ENCODE results near the gene PRKCE. TPM values are rescaled to one million over a fixed set of nuclear protein-coding genes. Genes with fewer than 3 reads are reported as not detected.
A peak's percentile ranks its signal among the peaks of the same experiment; 100 is the strongest.

PRKCE gene
- total RNA-seq, 1 donor from 2014 or later: 28.4 TPM

DNA sequence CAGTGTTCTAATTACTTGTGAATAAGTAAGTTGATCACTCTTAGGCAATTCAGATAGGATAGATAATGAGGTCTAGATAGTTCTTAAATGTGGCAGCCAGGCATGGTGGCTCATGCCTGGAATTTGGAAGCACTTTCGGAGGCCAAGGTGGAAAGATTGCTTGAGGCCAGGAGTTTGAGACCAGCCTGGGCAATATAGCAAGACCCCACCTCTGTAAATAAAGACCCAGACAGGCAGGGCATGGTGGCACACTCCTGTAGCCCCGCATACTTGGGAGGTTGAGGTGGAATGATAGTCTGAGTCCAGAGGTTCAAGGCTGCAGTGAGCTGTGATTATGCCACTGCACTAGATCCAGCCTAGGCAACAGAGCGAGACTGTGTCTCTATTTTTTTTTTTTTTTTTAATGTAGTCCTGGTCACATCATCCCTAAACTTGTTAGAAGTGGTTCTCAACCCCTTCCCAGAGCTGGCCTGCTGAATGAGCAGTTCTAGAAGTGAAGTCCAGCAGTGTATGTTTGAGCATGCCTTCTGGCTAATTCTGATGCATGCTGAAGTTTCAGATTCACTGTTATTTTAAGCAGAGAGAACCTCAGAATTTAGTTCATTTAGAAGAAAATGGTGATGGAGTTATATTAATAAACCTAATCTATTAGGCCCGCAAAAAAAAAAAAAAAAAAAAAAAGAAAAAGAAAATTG lies 306.2 kb downstream of the PRKCE start:
- DNase-seq (ENCODE audit: low read depth in 2 of 2): no peak

DNA sequence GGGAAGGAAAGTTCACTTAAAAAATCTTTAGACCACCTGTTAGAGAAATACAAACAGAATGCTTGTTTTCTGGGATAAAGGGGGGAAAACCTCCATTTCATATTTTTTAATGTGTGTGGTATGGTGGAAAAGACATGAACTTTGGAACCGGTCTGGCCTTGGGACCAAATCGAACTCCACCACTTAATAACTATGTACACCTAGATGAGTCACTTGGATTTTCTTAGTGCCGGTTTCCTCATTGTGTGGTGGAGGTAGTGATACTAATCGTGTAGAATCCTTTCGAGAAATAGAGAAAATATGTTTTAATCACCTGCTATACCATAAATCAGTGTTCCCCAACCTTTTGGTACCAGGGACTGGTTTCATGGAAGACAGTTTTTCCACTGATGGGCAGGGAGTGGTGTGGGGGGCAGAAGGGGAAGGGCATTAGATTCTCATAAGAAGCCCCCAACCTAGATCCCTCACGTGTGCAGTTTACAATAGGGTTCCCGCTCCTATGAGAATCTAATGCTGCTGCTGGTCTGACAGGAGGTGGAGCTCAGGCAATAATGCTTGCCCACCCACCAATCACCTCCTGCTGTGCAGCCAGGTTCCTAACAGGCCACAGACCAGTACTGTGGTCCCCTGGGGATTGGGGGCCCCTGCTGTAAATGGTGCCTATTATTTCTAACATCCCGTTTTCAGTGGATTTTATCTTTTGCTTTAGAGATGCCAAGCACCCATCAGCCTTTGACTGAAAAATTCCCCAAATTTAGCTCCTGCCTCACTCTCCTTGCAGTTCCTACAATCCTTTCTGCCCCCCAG lies 308.8 kb downstream of the PRKCE start:
- DNase-seq (ENCODE audit: low read depth in 2 of 2): no peak

GRCh38 chr2:45962177-45962921 lies 310.9 kb downstream of the PRKCE start:
- peak; percentile 45 to 79 for DNase-seq (ENCODE audit: low read depth in 2 of 2)

DNA sequence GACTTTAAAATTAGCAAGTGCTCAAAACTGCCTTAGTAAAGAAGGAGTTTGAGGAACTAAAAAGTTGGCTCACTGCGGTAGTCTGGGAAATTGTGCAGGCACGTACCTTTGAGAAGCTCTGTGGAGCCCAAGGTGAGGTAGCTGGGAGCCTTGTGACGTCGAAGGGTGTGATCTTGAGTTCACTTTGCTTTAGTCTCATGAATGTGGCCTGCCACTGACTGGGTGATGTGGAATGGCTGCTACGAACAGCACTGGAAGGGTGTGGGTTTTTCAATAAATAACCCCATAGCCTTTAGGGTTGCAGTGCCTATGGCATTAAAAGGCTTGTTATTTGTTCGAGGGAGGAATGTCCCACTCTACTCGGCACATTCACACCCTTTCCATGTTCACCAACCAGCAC lies 312.3 kb downstream of the PRKCE start:
- no peak for DNase-seq (ENCODE audit: low read depth in 2 of 2)

- peak; percentile 97 to 99 for DNase-seq (ENCODE audit: low read depth in 2 of 2)
Measured at GRCh38 chr2:45964223-45964841, 312.9 kb downstream of the PRKCE start.

DNA sequence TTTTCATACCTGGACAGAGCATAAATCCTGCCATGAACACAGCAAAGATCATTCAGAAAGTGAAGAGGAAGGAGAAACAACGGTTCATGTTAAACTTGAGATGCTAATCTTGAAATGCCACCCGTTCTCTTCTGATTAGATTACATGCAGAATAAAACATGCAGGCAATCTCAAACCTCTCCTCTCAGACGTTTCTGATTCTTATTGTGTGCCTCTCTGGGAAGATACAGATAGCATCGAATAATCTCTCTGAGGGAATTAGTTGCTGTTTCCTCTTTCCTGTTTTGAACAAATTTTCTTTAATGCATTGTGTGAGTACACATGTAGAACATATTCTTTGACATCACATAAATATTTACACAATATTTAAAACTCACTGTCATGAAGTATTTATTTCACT lies 313.4 kb downstream of the PRKCE start:
- peak in 1 of 2 donors; percentile 67 for DNase-seq (ENCODE audit: low read depth in 2 of 2)

DNA sequence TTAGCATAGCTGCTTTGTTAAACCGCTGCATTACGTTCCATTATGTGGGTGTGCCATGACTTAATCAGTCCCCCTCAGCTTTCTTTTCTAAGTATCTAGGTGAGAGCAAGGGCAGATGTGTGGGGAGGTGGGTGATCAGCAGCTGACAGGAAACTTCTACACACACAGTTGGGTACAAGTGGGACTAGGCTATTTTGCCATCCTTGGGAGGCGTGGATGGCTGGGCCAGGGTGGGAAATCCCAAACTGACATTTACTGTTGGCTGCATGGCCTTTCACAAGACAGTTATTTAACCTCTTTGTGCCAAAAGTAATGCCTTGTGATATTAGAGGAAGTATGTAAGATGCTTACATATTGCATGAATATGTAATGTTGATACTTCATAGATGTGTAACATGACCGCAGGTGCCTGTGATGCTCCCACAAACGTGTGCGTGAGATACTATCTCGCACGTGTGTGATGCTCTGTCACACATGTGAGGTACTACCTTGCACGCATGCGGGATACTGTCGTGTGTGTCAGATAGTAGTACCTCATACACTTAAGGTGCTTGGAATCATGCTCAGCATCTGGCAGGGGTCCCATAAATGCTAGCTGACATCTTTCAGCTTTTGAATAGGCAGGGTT lies 314.5 kb downstream of the PRKCE start:
- no peak for DNase-seq (ENCODE audit: low read depth in 2 of 2)

GRCh38 chr2:45968946-45969584 lies 317.6 kb downstream of the PRKCE start:
- DNase-seq (ENCODE audit: low read depth in 2 of 2): no peak

DNA sequence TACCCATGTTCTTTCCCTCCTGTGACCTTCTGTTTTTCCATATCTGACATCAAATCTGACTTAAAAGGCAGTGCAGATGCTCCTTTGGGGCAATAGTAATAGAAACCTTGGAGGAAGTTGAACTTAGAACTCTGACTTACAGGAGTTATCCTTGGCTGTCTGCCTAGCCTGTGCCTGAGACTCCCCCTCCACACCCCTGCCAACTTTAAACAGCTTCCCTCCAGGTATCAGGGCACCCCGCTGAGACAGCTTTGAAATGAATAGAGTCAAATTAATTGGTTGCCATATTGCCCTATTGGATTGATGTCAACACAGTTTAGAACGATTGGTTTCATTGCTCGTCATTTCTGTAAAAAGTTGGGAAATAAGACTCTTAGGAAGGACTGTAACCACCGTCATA lies 322.0 kb downstream of the PRKCE start:
- DNase-seq (ENCODE audit: low read depth in 2 of 2): no peak

DNA sequence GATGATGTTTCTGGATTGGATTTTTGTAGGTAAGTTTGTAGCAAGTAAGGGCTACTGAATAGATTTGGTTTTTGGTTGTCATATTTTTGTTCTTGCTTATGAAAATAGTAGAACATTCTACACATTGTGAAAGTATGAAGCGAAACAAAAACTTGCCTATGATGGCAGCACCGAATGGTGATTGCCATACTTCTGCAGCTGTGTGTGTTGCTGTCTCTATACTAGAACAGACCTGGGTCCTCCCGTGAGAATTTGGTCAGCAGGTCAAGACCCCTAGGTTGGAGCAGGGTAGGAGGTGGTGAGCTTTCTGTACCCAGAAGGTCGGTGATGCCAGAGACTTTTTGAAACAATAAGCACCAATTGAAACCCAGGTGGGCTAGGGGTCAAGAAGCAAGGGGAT lies 322.6 kb downstream of the PRKCE start:
- DNase-seq (ENCODE audit: low read depth in 2 of 2): no peak

DNA sequence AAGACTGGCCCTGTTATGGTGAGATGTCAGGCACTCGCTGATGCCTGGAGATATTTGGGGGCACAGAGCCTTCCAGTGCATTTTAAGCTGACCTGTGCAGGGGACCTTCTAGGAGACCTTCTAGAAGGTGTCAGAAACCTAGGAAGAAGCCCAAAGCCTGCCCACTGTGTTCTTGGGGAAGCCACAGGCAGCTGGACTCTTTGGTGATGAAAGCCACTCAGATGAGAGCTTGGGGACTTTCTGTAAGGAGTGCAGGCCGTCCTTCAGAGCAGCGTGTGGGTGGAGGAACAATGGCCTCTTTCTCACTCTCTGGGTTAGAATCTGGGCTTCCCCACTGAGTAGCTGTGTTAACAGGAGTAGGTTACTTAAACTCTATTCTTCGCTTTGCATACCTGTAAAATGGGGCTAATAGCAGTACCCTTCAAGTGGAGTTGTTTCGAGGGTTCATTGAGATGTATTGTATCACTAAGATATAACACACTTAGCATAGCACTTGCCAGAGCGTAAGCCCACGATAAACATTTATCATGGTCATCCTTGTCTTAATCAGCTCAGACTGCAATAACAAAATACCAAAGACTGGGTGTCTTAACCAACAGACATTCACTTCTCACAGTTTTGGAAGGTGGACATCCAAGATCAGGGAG lies 323.4 kb downstream of the PRKCE start:
- DNase-seq (ENCODE audit: low read depth in 2 of 2): no peak

GRCh38 chr2:45975752-45976517 lies 324.5 kb downstream of the PRKCE start:
- DNase-seq (ENCODE audit: low read depth in 2 of 2): no peak

- DNase-seq (ENCODE audit: low read depth in 2 of 2): no peak
Measured at GRCh38 chr2:45978302-45978859, 326.9 kb downstream of the PRKCE start.

DNA sequence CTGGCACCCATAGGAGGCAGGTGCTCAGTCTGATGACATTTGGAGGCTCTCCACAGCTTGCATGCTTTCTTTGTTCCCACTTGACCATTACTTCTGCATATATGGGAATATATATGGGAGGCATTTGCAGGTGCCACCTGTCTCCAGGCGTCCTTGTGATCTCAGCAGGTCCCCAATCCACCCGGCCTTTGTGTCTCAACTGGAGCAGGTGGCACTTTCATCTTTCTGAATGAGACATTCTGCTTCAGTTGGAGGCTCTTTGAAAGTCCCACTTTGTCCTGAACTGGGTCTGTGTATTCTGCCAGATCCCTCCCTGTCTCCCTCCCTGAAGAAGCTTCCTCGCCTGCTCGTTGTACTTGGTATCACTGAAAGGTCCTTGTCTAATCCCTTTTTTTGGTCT lies 327.6 kb downstream of the PRKCE start:
- no peak for DNase-seq (ENCODE audit: low read depth in 2 of 2)

- DNase-seq (ENCODE audit: low read depth in 2 of 2): peak in 1 of 2 donors; percentile 45
Measured at GRCh38 chr2:45980161-45980865, 328.8 kb downstream of the PRKCE start.

DNA sequence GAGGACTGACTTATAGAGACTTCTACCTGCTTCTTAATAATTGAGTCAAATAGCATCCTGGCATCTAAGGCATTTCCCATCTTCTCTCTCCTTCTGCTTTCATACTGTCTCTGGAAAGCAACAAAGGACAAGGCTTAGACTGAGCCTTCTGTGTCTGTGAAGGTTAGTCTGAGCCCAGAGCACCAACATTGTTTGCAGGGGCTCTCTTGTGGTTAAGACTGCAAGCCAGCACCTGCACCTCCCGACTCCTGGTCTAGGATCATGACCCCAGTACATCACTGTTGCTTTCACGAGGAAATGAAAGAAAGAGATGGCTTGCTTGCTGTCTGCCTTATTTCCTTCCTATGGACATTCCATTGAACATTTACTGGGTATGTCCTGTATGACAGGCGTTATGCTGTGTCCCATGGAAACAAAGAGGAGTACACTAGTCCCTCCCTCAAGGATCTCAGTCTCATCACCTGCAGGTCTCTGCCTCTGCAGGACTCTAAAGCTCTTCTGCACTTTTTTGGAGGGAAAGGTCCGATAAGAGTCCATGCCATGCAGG lies 330.0 kb downstream of the PRKCE start:
- peak; percentile 12 to 45 for DNase-seq (ENCODE audit: low read depth in 2 of 2)

- DNase-seq (ENCODE audit: low read depth in 2 of 2): no peak
Measured at GRCh38 chr2:45982096-45982495, 330.6 kb downstream of the PRKCE start.

DNA sequence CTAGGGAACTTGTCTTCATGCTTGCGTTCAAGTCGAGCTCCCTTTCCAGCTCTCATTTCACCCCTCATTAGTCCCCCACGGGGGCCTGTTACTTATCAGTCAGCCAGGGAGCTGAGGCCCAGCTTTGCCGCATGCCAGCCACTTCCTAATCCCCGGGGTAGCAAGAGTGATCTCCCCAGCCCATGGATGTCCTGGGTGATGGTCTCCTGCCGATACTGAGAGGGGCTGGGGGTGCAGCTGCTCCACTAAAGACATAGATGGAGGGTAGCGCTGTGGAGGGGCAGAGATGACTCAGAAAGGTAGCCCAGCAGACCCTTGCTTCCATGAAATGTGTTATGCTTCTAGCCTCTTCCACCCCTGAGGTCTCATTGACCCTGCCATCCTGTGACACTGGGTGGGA lies 331.7 kb downstream of the PRKCE start:
- no peak for DNase-seq (ENCODE audit: low read depth in 2 of 2)

Measured in dermis microvascular lymphatic vessel endothelial cell (primary cell).